Testis (tissue), 2 donors: ENCODE results near the gene VWA8.
"Not testable (repeated sequence)": the region's sequence is repeated elsewhere in the genome, so short reads cannot be mapped to it uniquely, and the experiment has no call there.

ENCODE experiments used
- CTCF ChIP-seq, 3 experiments: fragments of 450-650 bp in 2 of 3; fragments of 200-600 bp in 1 of 3; sonication (generic) in 1 of 3; IDR thresholded peaks; one replicate each; pipeline ENCODE4 v1.5.1; 2016 to 2019; ENCODE audit warnings: antibody characterized with exemption in 3 of 3, mild to moderate bottlenecking in 2 of 3, moderate library complexity in 1 of 3
- POLR2A ChIP-seq: fragments of 450-650 bp; IDR thresholded peaks from one replicate; pipeline ENCODE4 v1.6.1; 2017; ENCODE audit warnings: antibody characterized with exemption, mild to moderate bottlenecking, moderate library complexity

DNA sequence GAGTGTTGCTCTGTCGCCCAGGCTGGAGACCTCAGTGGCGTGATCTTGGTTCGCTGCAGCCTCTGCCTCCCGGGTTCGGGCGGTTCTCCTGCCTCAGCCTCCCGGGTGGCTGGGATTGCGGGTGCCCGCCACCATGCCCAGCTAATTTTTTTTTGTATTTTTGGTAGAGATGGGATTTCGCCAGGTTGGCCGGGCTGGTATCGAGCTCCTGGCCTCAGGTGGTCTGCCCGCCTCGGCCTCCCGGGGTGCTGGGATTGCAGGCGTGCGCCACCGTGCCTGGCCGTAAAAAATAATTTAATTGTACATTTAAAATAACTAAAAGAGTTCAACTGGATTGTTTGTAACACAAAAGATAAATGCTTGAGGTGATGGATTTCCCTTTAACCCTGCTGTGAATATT is 387.3 kb downstream of the VWA8 start:
- not testable (repeated sequence) for TF ChIP-seq POLR2A; CTCF (IDR thresholded peaks at IDR 0.05)
